Panc1 (cell line): Measurements from ENCODE around the gene RABGAP1L.

Experiments
- CTCF ChIP-seq: fragments of 450-650 bp; IDR thresholded peaks from 2 replicates; pipeline ENCODE4 v1.5.1; 2017; ENCODE audit warnings: mild to moderate bottlenecking
- POLR2AphosphoS5 ChIP-seq: IDR thresholded peaks from 2 replicates; pipeline ENCODE4 v1.6.1; 2012; ENCODE audit warnings: mild to moderate bottlenecking, low read depth, low read length, moderate library complexity
- SIN3A ChIP-seq: IDR thresholded peaks from 2 replicates; pipeline ENCODE4 v1.6.1; 2012; ENCODE audit warnings: low read depth, mild to moderate bottlenecking, low read length, moderate library complexity, borderline replicate concordance; ENCODE audit not compliant: insufficient read depth
- TCF7L2 ChIP-seq: IDR thresholded peaks from 2 replicates; pipeline ENCODE4 v1.6.1; 2011; ENCODE audit warnings: mild to moderate bottlenecking, low read depth, low read length, inconsistent platforms
- TF ChIP-seq, protein P1 (sequence below), 2 experiments: IDR thresholded peaks; 2 replicates each; pipeline ENCODE4 v1.6.1; 2011 to 2012; ENCODE audit warnings: low read depth in 2 of 2, control low read depth in 1 of 2, low read length in 1 of 2, mild to moderate bottlenecking in 1 of 2, moderate library complexity in 1 of 2; ENCODE audit not compliant: insufficient read depth in 1 of 2

GRCh38 chr1:174659823-174660222 lies 500.5 kb downstream of the RABGAP1L start:
- TF ChIP-seq CTCF (no peak), POLR2AphosphoS5 (no peak), TCF7L2 (no peak), SIN3A (no peak)
- TF ChIP-seq, protein P1, sequence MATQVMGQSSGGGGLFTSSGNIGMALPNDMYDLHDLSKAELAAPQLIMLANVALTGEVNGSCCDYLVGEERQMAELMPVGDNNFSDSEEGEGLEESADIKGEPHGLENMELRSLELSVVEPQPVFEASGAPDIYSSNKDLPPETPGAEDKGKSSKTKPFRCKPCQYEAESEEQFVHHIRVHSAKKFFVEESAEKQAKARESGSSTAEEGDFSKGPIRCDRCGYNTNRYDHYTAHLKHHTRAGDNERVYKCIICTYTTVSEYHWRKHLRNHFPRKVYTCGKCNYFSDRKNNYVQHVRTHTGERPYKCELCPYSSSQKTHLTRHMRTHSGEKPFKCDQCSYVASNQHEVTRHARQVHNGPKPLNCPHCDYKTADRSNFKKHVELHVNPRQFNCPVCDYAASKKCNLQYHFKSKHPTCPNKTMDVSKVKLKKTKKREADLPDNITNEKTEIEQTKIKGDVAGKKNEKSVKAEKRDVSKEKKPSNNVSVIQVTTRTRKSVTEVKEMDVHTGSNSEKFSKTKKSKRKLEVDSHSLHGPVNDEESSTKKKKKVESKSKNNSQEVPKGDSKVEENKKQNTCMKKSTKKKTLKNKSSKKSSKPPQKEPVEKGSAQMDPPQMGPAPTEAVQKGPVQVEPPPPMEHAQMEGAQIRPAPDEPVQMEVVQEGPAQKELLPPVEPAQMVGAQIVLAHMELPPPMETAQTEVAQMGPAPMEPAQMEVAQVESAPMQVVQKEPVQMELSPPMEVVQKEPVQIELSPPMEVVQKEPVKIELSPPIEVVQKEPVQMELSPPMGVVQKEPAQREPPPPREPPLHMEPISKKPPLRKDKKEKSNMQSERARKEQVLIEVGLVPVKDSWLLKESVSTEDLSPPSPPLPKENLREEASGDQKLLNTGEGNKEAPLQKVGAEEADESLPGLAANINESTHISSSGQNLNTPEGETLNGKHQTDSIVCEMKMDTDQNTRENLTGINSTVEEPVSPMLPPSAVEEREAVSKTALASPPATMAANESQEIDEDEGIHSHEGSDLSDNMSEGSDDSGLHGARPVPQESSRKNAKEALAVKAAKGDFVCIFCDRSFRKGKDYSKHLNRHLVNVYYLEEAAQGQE (IDR thresholded peaks at IDR 0.05; ENCODE audit: insufficient read depth in 1 of 2, low read depth in 2 of 2, low read length in 1 of 2): no peak
